COR-L47 (cell line): Measurements from ENCODE around the gene GMNN.

Source experiments
- DNase-seq: peaks from one replicate; lab custom pipeline; 2025; lab: John Stamatoyannopoulos, UW

GMNN gene

GRCh38 chr6:24807584-24807983 lies 32.8 kb downstream of the GMNN start:
- DNase-seq, result no peak

GRCh38 chr6:24809728-24810127 lies 35.0 kb downstream of the GMNN start:
- DNase-seq, result no peak

GRCh38 chr6:24818346-24818745 lies 43.6 kb downstream of the GMNN start:
- no peak for DNase-seq

DNA sequence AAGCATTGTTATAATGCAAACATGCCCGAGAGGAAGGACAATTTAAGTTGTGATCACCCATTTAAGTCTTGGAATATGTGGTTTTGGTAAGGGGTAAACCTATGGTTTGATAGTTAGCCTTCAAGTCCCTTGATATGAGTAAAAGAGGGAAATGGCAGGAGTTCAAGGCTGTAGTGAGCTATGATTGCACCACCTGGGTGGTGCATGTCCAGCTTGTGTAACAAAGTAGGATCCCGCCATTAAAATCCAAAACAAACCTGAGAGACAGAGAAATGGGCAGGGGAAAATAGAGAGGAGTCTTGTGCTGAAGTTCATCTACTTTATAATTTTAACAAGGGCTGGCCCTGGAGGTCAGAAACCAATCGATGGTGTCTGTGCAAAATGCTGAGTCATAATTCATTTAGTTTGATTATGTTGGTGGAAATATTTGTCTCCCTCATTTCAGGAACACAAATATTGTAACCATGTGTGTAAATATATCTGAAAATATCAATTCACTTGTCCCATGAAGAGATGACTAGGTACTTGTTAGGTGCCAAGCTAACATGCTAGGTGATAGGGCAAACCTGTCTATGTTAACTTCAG lies 47.2 kb downstream of the GMNN start:
- DNase-seq, result no peak

DNA sequence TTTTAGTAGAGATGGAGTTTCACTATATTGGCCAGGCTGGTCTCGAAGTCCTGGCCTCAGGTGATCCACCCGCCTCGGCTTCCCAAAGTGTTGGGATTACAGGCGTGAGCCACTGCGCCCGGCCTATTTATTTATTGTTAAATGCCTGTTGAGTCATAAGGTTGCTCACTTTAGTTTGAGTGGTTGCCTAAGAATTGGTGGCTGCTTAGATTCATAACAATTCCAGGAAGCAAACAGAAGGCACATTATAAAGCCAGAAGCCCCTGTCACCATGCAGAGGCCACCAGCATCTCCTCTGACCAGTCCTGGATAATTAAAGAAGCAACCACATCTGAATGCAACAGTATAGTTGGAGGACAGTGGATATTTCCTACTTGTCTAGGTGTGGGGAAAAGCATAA lies 48.0 kb downstream of the GMNN start:
- DNase-seq, result no peak

GRCh38 chr6:24823185-24823584 lies 48.4 kb downstream of the GMNN start:
- no peak for DNase-seq

- no peak for DNase-seq
Measured at GRCh38 chr6:24824142-24824938, 49.6 kb downstream of the GMNN start.

GRCh38 chr6:24825130-24825630 lies 50.4 kb downstream of the GMNN start:
- DNase-seq, result no peak

- DNase-seq, result no peak
Measured at GRCh38 chr6:24827162-24827561, 52.4 kb downstream of the GMNN start.

DNA sequence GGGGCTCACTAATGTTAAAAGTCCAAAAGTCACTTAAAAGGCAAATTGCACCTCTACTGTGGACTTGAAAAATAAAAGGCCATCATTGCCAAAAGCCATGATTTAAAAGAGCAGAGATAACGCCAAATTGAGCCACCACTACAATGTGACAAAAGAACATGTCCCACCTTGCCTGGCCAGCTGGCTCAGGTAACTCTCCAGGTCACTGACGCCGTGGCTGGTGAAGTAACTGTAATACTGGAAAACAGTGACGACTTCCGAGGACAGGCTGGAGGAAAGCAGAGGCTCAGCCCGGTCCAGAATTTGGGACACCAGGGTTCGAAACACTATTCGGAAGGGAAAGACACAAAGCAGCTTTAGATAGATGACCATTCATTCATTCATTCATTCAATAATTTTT lies 53.2 kb downstream of the GMNN start:
- DNase-seq, result no peak

GRCh38 chr6:24829657-24830056 lies 54.9 kb downstream of the GMNN start:
- DNase-seq, result no peak

- DNase-seq, result no peak
Measured at GRCh38 chr6:24831771-24832716, 57.3 kb downstream of the GMNN start.

- DNase-seq, result no peak
Measured at GRCh38 chr6:24832794-24833193, 58.1 kb downstream of the GMNN start.

DNA sequence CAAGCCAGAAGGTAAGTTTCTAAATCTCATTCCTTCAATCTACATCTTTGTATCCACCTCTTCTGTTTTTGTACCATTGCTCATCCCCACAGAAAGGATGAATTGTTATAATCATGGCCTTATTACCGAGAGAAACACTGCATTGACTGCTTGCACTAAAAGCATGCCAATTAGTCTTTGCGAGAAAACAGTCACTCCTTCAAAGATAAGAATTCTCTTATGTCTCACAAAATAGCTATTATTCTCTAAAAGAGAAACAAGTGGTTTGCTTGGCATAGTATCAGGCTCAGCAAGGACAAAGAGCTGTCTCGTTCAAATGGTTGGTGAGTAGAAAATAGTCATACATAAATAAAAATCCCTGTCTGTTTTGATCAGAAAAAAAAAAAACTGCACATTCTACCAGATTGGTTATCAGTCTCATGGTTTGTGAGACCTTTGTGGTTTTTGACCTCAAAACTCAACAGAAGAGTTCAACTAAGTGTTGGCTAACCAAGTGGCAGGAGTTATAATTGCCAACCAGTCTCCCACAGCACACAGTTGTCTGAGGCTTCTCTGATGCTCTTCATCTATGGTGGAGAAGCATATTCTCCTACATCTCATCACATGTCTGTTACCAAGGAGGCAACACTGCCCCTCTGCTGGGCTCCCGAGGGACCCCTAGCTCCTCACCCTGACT lies 59.1 kb downstream of the GMNN start:
- no peak for DNase-seq
